HG03558 (cell line): ENCODE results near the gene NR2F1.

ENCODE experiments used
- ATAC-seq: cut with Tn5 transposase; IDR thresholded peaks from one replicate; pipeline ENCODE4 v1.9.1; 2021; ENCODE audit warnings: moderate number of reproducible peaks; ENCODE audit not compliant: unreplicated experiment; ENCODE audit errors: extremely low read depth

Gene NR2F1

GRCh38 chr5:93602241-93603077, 19.4 kb downstream of the NR2F1 start:
- ATAC-seq, result no peak

- no peak for ATAC-seq
These were observed 20.2 kb downstream of the NR2F1 start for GRCh38 chr5:93603078-93603792.

- ATAC-seq, result no peak
These were observed 21.0 kb downstream of the NR2F1 start for GRCh38 chr5:93603793-93604643.

- ATAC-seq, result no peak
These were observed 21.9 kb downstream of the NR2F1 start for GRCh38 chr5:93604644-93605515.

- ATAC-seq, result no peak
These were observed 23.3 kb downstream of the NR2F1 start for GRCh38 chr5:93606382-93606752.

- ATAC-seq, result no peak
These were observed 24.6 kb downstream of the NR2F1 start for GRCh38 chr5:93607367-93608258.

- ATAC-seq, result no peak
These were observed 25.8 kb downstream of the NR2F1 start for GRCh38 chr5:93608855-93609254.

- ATAC-seq, result no peak
These were observed 26.7 kb downstream of the NR2F1 start for GRCh38 chr5:93609762-93610161.

- ATAC-seq, result no peak
These were observed 27.7 kb downstream of the NR2F1 start for GRCh38 chr5:93610581-93611272.

- ATAC-seq, result no peak
These were observed 28.4 kb downstream of the NR2F1 start for GRCh38 chr5:93611273-93611975.

- ATAC-seq, result no peak
These were observed 29.2 kb downstream of the NR2F1 start for GRCh38 chr5:93611976-93612854.

GRCh38 chr5:93612855-93613243, 29.8 kb downstream of the NR2F1 start:
- no peak for ATAC-seq

GRCh38 chr5:93616538-93617174, 33.6 kb downstream of the NR2F1 start:
- ATAC-seq, result no peak

GRCh38 chr5:93620487-93621326, 37.7 kb downstream of the NR2F1 start:
- ATAC-seq, result peak; percentile 96

GRCh38 chr5:93621327-93621798, 38.3 kb downstream of the NR2F1 start:
- ATAC-seq, result no peak
